GM10266 (cell line): ENCODE results near the gene HLCS.

Experiments used
- DNase-seq: peaks from one replicate; pipeline ENCODE4 v3.0.0; 2012; ENCODE audit errors: extremely low spot score
- TF ChIP-seq, protein P1 (sequence below): IDR thresholded peaks from 2 replicates; pipeline ENCODE4 v1.5.1; 2012; ENCODE audit warnings: mild to moderate bottlenecking, low read depth; ENCODE audit not compliant: control insufficient read depth, insufficient read depth; ENCODE audit errors: missing control alignments

HLCS gene

DNA sequence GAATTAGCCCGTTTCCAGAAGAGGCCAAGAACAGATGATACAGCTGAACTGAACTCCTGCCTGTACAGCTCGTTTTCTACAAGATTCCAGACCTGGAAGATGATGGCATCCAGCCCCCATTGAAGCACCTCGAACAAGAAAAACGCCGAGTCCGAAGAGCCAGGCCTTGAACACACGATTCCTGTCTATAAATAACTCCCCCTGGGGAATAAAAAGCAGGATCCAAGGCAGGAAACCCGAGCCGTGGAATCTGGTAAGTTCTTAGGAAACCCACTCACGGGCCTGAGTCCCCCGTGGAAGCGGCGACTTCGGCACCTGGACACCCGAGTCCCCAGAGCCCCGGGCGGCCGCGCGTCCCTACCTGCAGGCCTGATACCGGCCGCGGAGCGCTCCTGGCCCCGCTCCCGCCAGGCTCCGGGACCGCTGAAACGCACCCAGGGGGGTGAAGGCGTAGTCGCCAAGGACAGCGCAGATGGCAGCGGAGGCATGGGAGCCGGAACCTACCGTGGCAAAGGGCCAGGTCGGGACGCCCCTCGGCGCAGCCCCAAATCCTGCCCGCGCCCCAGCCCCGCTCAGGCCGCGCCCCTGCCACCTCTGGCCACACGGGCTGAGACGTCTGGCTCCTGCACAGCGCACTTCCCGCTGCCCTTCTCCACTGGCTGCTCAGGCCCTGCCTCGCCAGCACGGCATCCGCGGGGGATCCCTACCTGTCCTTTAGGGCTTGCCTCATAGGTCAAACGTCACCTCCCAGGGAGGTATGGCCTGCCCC lies 14.0 kb upstream of the HLCS start:
- TF ChIP-seq, protein P1, sequence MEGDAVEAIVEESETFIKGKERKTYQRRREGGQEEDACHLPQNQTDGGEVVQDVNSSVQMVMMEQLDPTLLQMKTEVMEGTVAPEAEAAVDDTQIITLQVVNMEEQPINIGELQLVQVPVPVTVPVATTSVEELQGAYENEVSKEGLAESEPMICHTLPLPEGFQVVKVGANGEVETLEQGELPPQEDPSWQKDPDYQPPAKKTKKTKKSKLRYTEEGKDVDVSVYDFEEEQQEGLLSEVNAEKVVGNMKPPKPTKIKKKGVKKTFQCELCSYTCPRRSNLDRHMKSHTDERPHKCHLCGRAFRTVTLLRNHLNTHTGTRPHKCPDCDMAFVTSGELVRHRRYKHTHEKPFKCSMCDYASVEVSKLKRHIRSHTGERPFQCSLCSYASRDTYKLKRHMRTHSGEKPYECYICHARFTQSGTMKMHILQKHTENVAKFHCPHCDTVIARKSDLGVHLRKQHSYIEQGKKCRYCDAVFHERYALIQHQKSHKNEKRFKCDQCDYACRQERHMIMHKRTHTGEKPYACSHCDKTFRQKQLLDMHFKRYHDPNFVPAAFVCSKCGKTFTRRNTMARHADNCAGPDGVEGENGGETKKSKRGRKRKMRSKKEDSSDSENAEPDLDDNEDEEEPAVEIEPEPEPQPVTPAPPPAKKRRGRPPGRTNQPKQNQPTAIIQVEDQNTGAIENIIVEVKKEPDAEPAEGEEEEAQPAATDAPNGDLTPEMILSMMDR, result no peak
- DNase-seq, result no peak

GRCh38 chr21:36976882-36977651 lies 10.6 kb upstream of the HLCS start:
- TF ChIP-seq, protein P1, result peak; percentile 74
- DNase-seq, result peak; percentile 64

DNA sequence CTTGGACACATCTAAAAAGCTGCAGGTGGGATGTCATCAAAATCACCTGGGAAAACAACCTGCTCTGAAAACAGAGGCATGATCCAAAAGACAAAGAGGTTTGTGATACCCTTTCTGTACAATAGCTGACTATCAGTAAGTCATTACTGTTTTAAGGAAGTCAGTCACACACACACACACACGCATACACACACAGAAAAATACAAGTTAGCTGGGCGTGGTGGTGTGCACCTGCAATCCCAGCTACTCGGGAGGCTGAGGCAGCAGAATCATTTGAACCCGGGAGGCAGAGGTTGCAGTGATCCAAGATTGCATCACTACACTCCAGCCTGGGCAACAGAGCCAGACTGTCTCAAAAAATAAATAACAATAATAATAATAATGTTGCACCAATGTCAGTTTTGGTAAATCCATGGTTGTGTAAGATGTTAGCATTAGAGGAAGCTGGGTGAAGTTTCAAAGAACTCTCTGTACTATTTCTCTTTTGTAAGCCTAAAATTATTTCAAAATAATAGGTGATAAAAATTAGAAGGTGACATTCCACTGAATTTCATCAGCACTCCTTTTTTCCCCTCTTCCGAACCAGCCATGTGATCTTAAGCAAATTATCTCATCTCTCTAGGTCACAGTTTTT lies 9.9 kb upstream of the HLCS start:
- no peak for DNase-seq
- TF ChIP-seq, protein P1, result no peak

GRCh38 chr21:36974851-36975192 lies 8.4 kb upstream of the HLCS start:
- no peak for DNase-seq

DNA sequence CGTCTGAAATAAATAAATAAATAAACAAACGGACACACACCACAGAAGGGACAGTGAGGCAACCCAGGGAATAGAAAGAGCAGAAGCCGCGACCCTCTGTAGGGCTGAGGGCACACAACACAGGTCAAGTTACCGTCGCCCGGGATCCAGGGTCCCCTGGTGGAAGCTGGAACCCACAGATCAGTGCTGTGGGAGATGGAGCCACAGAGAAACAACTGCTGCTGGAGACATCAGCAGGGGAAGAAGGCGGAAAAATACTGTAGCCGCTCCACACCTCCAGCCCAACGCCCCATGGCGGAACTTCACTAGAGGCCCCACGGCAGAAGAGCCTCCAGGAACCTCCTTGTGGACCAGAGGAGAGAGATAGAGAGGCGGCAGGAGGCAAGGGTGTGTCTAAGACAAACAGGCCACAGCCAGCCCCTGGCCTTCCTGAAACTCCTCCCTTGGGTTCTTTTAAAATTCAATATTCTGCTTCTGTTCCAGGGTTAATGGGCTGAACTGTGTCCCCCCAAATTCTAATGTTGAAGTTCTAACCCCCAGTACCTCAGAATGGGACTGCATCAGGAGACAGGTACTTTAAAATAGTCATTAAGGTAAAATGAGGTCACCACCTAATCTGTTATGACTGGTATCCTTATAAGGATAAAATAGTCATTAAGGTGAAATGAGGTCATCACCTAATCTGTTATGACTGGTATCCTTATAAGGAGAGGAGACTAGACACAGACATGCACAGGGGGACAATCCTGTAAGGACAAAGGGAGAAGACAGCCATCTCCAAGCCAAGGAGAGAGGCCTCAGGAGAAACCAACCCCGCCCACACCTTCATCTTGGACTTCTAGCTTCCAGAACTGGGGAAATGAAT lies 7.7 kb upstream of the HLCS start:
- TF ChIP-seq, protein P1, result no peak
- no peak for DNase-seq

More at GRCh38 chr21:36974851-36975192, 8.4 kb upstream of the HLCS start:
- TF ChIP-seq, protein P1, result no peak

GRCh38 chr21:36968976-36969375 lies 2.5 kb upstream of the HLCS start:
- TF ChIP-seq, protein P1, result no peak
- DNase-seq, result no peak
